Coronary artery (tissue), 2 donors: ENCODE measurements around the gene IL15.
"Not testable (repeated sequence)": the region's sequence is repeated elsewhere in the genome, so short reads cannot be mapped to it uniquely, and the experiment has no call there.

Experiments
- DNase-seq: peaks from one replicate; pipeline ENCODE4 v3.0.0-alpha.2; 2017; ENCODE audit warnings: low spot score
- H3K27ac ChIP-seq, 2 donors: fragments of 200-600 bp; sonication (generic); one replicate each; pipeline ENCODE4 v1.5.1; 2016 to 2019
- H3K4me3 ChIP-seq: fragments of 200-600 bp; sonication (generic); 2 replicates; pipeline ENCODE4 v1.5.1; 2016; ENCODE audit warnings: mild to moderate bottlenecking, moderate library complexity
- CTCF ChIP-seq: fragments of 200-600 bp; sonication (generic); IDR thresholded peaks from one replicate; pipeline ENCODE4 v1.5.1; 2019; ENCODE audit warnings: antibody characterized with exemption

Gene IL15

GRCh38 chr4:141731481-141731880 is 95.1 kb downstream of the IL15 start:
- no peak for TF ChIP-seq CTCF
- DNase-seq: no peak
- Histone ChIP-seq H3K27ac (no peak overlapping the region), H3K4me3 (no peak overlapping the region)

GRCh38 chr4:141739636-141740035 is 103.3 kb downstream of the IL15 start:
- no peak for DNase-seq
- no peak for TF ChIP-seq CTCF
- no peak overlapping the region for H3K4me3 ChIP-seq

GRCh38 chr4:141746026-141746425 is 109.6 kb downstream of the IL15 start:
- no peak for DNase-seq
- H3K4me3 ChIP-seq: no peak overlapping the region
- no peak for TF ChIP-seq CTCF
- no peak overlapping the region for H3K27ac ChIP-seq

More at GRCh38 chr4:141739636-141740035, 103.3 kb downstream of the IL15 start:
- no peak overlapping the region for H3K27ac ChIP-seq

- DNase-seq, H3K4me3 ChIP-seq, H3K27ac ChIP-seq: not testable (repeated sequence)
Observed at GRCh38 chr4:141751806-141752205, 115.4 kb downstream of the IL15 start.

GRCh38 chr4:141757287-141757686 is 120.9 kb downstream of the IL15 start:
- H3K27ac ChIP-seq: no peak overlapping the region
- DNase-seq: no peak
- TF ChIP-seq CTCF: no peak
- H3K4me3 ChIP-seq: no peak overlapping the region

GRCh38 chr4:141759796-141760425 is 123.5 kb downstream of the IL15 start:
- Histone ChIP-seq H3K27ac (no peak overlapping the region), H3K4me3 (no peak overlapping the region)
- no peak for TF ChIP-seq CTCF
- DNase-seq: no peak

- no peak for DNase-seq
- H3K4me3 ChIP-seq: no peak overlapping the region
- no peak overlapping the region for H3K27ac ChIP-seq
- TF ChIP-seq CTCF: no peak
Observed at GRCh38 chr4:141761926-141762325, 125.5 kb downstream of the IL15 start.
